ENCODE results near the gene AQP1.

The AQP1 gene

DNA sequence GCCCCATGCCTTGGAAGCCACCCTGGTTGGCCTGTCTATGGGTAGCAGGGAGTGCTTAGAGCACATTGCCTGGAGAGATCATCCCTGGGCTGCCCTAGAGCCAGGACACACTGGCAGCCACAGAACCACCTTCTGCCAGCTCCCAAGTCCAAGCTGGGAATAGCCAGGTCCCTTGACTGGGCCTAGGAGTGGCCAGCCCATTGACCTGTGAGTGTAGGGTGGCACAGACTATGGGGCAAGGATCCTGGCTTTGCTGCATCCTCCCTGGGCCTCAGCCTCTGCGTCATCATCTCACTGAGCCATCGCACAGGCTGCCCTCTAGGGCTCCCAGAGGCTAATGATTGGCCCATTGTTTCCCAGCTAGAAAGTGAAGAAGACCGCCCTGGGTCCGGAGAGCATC, 7.0 kb downstream of the AQP1 start:
- in situ Hi-C loops (cut with MboI; ENCODE audit: low sequenced_read_pairs), result no loop called here

DNA sequence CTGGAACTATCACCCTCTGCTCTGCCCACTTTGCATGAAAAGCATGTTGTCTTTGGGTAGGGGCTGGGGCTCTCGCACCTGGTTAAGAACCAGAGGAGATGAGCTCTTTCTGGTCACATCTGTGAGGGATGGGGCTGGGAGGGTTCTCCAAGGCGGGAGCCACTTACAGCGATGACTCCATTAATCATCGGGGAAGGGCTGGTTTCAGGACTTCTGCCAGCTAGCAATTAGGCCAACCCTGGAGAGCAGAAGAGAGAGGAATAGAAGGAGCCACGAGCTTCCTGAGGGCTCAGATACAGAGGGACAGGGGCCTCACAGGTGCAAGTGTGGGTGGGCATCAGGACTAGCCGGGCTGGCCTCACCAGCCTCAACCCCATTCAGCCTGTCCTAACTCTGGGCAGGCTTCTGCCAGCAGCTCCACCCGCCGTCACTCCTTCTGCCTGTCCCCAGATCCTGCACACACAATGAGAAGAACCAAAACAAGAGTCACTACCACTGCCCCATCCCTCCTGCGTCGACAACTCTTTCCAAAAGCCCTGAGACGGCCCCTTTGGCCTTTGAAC, 8.4 kb downstream of the AQP1 start:
- in situ Hi-C loops (cut with MboI; ENCODE audit: low sequenced_read_pairs), result no loop called here

DNA sequence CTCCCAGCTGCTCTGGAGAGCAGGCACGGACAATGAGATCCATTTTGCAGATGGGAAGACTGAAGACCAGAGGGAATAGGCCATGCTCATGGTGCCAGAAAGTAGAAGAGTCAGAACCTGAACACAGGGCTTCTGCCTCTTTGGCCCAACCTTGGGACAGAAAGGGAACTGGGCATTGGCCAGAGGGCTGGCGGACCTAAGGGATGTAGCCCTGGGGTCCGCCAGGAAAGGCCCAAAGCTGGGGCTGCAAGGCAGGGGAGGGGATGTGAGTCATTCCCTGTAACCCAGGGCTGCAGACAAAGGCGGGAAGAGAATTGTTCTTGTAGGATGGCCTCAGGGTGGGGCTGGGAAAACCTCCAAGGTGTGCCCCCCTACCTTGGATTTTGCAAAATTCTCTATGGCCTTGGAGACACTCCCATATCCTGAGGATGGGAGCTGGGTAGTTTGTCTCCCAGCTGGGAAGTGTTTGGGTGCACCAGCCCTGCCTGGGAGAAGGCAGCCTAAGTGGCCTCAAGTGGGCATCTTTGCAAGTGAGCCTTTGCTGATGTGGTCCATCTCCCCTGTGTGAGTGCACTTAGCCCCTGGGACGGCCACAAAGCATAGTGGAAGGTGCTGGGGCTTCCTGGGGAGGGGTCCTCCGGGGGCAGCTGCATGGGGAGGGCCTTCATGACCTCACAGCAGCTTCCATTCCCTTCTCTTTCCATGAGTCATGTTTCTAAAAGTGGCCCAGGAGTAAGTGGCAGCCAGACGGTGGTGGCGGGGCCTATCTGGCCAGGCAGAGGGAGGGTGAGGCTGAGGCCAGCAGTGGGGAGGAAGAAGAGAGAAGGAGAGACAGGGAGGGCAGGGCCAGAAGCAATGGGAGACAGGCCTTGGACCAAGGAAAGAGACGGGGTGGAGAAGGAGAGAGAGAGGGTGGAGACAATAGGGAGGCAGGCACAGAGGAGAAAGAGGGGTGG, 9.2 kb downstream of the AQP1 start:
- in situ Hi-C loops (cut with MboI; ENCODE audit: low sequenced_read_pairs), result no loop called here

DNA sequence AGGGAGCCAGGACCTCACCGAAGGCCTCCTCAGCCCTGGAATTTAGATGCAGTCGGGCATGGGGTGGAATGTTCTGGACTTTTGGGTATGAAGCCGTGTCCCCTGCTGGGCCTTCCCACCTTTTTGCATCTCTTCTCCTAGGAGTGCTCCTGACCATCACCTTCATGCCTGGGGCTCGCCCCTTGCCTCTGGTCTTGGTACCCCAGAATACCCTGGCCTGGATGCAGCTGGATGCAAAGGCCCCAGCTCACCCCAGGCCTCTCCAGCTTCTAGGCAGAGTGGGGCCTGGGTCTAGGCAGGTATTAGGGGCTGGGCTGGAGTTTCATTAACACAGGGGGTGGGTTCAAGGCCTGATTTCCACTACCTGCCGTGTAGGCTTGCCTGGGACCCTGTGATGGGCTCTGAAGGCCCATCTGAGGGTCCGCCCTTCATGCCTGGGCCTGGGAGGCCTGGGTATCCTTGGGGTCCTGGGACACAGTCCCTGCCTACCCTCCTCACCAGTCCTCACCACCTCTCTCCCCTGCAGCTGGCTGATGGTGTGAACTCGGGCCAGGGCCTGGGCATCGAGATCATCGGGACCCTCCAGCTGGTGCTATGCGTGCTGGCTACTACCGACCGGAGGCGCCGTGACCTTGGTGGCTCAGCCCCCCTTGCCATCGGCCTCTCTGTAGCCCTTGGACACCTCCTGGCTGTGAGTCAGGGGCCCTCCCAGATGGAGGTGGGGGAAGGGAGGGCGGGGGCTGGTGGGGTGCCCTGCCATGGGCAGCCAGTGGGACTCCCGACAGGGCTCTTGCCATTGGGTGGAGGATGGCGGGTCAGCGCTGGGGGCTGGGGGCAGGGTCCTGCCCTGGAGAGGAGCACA, 10.1 kb downstream of the AQP1 start:
- in situ Hi-C loops (cut with MboI; ENCODE audit: low sequenced_read_pairs), result no loop called here

DNA sequence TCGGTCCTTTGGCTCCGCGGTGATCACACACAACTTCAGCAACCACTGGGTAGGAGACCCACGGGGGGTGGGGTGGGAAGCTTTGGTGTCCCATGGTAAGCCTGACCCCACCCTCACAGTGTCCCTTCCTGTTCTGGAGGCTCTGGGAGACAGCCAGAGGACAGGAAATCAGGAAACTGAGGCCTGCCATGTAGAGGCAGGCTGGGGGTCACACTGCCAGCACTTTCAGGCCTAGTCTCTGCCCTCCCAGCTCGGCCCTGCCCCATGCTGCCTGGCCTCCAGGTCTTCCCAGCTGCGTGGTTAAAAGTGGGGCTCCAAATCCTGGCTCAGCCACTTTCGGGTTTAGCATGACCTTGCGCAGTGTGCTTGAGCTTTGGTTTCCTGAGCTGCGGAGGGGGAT, 10.9 kb downstream of the AQP1 start:
- in situ Hi-C loops (cut with MboI; ENCODE audit: low sequenced_read_pairs), result no loop called here

DNA sequence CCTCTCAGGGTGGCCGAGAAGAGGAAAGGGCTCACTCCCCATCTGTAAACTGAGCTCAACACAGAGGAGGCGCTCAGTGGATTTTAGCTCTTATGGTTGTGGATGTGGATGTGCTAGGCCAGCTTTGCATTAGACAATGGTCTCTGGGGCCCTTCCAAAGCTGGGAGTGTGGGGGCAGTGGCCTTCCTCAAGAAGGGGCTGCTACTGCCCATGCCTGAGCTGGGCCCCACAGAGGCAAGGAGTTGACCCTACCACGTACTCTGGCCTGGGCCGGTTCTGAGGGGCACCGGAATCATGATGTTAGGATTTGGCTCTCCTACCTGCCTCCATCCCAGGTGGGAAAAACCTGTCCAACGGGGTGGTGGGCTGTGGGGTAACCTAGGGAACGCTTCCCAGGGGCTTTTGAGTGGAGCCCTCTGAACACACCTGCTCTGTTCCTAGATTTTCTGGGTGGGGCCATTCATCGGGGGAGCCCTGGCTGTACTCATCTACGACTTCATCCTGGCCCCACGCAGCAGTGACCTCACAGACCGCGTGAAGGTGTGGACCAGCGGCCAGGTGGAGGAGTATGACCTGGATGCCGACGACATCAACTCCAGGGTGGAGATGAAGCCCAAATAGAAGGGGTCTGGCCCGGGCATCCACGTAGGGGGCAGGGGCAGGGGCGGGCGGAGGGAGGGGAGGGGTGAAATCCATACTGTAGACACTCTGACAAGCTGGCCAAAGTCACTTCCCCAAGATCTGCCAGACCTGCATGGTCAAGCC, 11.5 kb downstream of the AQP1 start:
- in situ Hi-C loops (cut with MboI; ENCODE audit: low sequenced_read_pairs), result no loop called here

DNA sequence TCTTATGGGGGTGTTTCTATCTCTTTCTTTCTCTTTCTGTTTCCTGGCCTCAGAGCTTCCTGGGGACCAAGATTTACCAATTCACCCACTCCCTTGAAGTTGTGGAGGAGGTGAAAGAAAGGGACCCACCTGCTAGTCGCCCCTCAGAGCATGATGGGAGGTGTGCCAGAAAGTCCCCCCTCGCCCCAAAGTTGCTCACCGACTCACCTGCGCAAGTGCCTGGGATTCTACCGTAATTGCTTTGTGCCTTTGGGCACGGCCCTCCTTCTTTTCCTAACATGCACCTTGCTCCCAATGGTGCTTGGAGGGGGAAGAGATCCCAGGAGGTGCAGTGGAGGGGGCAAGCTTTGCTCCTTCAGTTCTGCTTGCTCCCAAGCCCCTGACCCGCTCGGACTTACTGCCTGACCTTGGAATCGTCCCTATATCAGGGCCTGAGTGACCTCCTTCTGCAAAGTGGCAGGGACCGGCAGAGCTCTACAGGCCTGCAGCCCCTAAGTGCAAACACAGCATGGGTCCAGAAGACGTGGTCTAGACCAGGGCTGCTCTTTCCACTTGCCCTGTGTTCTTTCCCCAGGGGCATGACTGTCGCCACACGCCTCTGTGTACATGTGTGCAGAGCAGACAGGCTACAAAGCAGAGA, 12.2 kb downstream of the AQP1 start:
- in situ Hi-C loops (cut with MboI; ENCODE audit: low sequenced_read_pairs), result no loop called here

DNA sequence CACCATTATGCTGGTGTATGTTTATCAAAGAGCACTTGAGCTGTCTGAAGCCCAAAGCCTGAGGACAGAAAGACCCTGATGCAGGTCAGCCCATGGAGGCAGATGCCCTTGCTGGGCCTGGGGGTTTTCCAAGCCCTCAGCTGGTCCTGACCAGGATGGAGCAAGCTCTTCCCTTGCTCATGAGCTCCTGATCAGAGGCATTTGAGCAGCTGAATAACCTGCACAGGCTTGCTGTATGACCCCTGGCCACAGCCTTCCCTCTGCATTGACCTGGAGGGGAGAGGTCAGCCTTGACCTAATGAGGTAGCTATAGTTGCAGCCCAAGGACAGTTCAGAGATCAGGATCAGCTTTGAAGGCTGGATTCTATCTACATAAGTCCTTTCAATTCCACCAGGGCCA, 13.0 kb downstream of the AQP1 start:
- in situ Hi-C loops (cut with MboI; ENCODE audit: low sequenced_read_pairs), result no loop called here

DNA sequence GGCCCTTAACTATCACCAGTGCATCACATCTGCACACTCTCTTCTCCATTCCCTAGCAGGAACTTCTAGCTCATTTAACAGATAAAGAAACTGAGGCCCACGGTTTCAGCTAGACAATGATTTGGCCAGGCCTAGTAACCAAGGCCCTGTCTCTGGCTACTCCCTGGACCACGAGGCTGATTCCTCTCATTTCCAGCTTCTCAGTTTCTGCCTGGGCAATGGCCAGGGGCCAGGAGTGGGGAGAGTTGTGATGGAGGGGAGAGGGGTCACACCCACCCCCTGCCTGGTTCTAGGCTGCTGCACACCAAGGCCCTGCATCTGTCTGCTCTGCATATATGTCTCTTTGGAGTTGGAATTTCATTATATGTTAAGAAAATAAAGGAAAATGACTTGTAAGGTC, 13.5 kb downstream of the AQP1 start:
- in situ Hi-C loops (cut with MboI; ENCODE audit: low sequenced_read_pairs), result no loop called here

DNA sequence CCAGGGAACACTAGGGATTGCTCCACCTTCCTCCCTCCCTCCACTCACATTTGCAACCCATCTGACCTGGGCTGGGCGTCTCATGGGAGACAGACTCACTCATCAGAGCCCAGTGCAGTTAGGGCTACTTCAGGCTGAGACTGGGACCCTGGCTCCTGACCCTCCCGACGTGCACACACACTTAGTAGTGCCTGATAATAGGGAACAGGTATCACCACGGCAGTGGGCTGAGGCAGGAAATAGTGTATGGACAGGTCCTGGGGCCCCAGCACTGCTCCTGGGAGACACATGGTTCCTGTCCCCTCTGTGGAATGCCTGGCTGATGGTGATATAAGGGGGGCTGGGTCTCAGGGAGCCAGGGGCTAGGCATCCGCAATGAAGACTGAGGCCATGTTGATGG, 14.3 kb downstream of the AQP1 start:
- in situ Hi-C loops (cut with MboI; ENCODE audit: low sequenced_read_pairs), result no loop called here

DNA sequence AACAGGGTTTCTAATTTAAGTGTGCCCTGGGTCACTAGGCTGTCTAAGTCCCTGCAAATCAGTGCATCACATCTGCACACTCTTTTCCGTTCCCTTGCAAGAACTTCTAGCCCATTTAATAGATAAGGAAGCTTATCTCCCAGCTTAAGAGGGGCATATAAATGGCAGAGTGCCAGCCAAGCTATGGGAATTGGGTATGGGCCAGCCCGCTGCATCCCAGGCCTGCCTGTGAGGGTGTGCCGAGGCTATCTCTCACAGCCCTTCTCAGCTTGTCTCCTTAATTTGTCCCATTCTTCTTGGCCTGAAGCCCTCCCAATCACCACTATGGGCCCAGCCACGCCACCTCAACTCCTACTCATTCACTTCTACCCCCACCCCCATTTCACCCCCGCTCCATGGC, 14.7 kb downstream of the AQP1 start:
- in situ Hi-C loops (cut with MboI; ENCODE audit: low sequenced_read_pairs), result no loop called here

DNA sequence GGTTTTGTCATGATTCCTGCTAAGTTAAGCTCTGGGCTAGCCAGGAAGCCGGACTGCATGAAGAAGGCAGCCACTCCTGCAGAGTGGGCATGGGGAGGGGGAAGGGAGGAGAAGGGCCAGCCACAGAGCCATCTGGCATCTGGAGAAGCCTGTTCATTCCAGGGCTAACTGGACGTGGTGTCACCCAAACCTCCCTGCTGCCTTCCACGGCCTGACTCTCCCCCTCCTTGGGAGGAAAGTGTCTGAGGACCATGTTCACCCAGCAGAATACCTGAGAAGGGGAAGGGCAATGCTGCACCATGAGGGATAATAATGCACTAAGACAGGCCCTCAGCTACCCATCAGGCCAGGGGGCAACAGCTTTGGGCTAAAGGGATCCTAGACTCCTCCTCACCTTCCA, 15.4 kb downstream of the AQP1 start:
- in situ Hi-C loops (cut with MboI; ENCODE audit: low sequenced_read_pairs), result no loop called here

DNA sequence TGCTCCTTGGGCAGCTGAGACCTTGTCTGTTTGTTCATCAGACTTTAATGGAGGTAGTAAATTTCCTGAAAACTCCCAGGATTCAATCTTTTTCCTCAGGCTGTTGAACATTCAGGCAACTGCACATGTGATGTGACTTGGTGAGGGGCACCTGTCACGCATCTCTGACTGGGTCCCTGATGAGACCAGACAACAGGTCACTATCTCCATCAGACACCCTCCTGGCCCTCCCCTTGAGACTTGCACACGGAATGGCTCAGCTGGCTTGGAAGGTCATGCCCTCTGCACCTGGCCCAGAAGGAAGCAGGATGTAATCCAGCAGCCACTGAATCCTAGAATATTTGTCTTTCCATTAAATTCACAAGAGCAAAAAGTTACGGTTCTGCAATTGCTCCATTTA, 15.9 kb downstream of the AQP1 start:
- in situ Hi-C loops (cut with MboI; ENCODE audit: low sequenced_read_pairs), result no loop called here

DNA sequence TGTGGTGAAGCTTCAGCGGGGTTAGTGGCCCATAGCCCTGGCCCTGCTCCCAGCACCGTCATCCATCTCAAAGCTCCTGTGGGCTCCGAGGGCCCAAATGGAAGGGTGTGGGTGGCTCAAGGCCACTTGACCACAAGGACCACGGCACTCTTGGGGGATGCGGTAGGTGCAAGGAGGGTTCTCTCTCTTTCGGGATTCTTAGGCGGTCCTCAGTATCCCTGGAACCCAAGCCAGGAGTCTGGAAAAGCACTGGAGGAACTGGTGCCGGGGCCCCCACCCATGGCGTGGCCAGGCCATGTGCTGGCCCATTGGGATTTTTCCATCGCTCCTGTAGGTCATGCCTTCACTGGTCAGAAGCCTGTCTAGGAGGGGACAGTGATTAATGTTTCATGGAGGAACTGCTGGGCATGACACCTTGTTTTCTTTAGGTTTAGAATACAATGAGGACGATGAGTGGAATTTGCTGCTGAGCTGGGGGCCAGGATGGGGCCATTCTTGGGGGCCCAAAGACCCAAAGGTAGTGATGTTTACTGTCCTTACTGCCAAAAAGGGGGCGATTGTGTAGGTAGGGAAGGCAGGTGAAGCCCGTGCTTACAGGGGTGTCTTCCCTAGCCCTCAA, 16.7 kb downstream of the AQP1 start:
- in situ Hi-C loops (cut with MboI; ENCODE audit: low sequenced_read_pairs), result no loop called here

DNA sequence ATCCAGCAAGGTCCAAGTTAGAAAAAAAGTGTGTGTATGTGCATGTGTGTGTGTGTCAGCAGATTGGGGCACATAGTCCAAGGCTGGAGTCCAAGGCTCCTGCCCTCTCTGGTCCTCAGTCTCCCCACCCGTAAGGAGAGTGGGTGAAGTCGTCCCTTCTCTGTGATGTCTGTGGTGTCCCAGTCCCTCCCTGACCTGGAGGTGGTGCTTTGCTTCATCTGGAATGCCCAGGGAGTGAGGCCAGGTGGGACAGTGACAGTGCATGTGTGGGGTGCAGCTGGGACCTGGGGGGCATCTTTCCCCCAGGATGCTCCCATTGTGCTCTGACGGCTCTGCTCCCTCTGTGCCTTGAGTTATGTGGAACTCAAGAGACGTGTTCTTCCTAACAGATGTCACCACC, 18.0 kb downstream of the AQP1 start:
- in situ Hi-C loops (cut with MboI; ENCODE audit: low sequenced_read_pairs), result no loop called here

DNA sequence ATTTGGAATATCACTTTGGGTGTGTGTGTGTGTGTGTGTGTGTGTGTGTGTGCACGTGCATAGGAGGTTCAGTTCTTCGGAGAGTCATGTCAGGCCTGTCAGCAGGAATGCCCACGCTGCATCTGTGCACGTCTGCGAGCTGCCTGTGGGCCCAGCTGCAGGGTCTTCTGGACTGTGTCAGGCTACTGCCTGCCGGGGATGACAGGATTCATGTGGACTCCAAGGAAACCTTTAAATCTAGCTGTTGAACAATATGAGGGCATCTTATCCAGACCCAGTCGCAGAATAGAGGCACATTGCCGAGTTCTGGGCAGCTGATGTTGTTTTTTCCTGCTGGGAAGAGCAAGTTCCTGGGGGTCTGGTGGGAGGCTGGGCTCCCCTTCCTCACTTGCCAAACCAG, 19.0 kb downstream of the AQP1 start:
- in situ Hi-C loops (cut with MboI; ENCODE audit: low sequenced_read_pairs), result no loop called here

DNA sequence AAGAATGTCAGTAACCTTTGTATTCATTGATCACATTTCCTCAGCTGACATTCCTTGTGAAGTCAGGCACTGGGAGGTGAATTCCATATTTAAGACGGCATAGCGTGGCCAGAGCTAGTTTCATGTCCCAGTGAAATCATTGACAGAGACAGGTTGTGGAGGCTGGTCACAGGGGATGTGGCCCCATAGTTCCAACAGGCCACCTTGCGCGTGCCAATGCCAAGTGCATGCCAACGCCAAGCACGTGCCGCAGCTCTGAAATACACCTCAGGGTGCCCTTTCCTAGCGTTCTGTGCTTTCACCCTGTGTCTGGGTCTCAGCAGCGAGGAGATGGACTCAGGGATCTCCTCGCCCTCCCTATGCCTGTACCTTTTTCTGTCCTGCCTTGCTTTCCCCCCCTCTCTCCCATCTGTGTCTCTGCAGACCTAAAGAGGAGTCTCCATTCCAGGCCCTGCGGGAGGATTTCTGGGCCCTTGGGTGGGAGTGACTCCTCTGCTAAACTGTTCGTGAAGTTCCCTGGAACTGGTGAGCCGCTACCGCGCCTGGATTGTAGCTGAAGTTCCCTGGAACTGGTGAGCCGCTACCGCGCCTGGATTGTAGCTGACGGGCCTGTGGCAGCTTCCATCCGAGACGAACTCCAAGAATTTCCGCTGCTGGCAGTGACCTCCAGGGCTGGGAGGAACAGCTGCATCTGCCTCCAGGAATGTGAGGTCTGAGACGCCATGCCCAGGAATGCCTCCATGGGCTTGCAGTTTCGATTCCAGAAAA, 19.7 kb downstream of the AQP1 start:
- in situ Hi-C loops (cut with MboI; ENCODE audit: low sequenced_read_pairs), result no loop called here

DNA sequence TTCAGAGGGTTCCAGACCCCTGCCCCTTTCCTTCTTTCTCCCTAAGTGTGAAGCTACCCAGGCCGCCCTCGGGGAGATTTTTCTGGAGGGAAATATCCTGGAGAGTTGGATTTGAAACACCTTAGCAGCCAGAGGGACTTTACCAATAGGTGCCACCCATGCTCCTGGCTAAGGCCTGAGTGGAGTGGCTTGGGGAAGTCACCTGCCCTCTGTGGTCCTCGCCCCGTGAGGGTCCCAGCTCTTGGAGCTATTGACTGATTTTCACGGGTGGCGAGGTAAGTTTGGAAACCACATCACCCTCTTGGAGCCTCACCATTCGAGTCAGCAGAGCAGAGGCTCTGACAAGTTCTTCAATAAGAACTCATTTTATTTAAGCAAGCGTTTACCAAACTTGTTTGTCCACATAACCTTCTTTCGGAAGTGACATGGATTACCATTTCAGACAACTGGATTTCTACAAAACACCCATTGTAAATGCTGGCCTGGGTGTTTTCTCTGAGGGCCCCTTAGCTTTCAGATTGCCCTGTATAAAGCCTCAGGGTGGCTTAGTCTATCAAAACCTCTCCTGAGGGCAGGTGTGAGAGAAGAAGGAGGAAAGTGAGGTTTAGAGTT, 20.4 kb downstream of the AQP1 start:
- in situ Hi-C loops (cut with MboI; ENCODE audit: low sequenced_read_pairs), result no loop called here

DNA sequence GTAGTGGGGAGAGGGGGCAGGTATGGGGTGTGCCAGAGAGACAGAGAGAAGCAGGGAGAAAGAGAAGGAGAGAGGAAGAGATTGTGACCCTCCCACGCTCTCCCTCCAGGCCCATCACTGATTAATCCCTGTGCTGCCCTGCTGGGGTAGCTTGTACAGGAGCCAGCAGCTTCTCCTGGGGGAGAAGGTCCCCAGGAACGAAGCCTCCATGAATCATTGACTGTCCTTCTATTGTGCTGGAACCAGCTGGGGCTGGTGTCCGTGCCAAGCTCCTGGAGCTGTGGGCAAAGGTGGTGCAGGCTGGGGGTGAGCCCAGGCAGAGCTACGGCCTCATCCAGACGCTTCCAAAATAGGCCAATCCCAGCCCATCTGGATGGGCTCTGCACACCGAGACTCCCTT, 20.9 kb downstream of the AQP1 start:
- in situ Hi-C loops (cut with MboI; ENCODE audit: low sequenced_read_pairs), result no loop called here

Data from HL-60/S4 treated with retinoic acid at 250 ng/mL for 4 days and 3 days (cell line).